HepG2 (cell line): ENCODE measurements around the gene JAK1. TPM values are rescaled to one million over a fixed set of nuclear protein-coding genes. Genes with fewer than 3 reads are reported as not detected.
A peak's percentile ranks its signal among the peaks of the same experiment; 100 is the strongest.

Source experiments
- ATAC-seq: fragments of 200-7000 bp; cut with Tn5 transposase; 3 replicates; pipeline ENCODE4 v1.9.1; 2020; ENCODE audit warnings: mild to moderate bottlenecking, moderate library complexity
- BruUV-seq: library from RNA; stranded (reverse); fragments of 400-500 nt; replicated peaks from 2 replicates; lab custom pipeline; 2021; lab: Mats Ljungman, UMichigan
- CTCF ChIA-PET: fragments of 300-600 bp; formaldehyde crosslinking; extraction: SDS; loops from one replicate; lab custom pipeline; 2021; ENCODE audit warnings: low total read pairs, inconsistent platforms, low intra/inter-chr PET ratio; lab: Yijun Ruan, JAX
- POLR2A ChIA-PET: fragments of 350-600 bp; sonication (Branson Sonifier 250); formaldehyde crosslinking; loops from one replicate; lab custom pipeline; 2020; ENCODE audit warnings: antibody characterized with exemption, inconsistent platforms; lab: Yijun Ruan, JAX
- DNase-seq: peaks from one replicate; pipeline ENCODE4 v3.0.0-alpha.2; 2015; ENCODE audit warnings: low spot score
- FAIRE-seq: peaks from 3 replicates; lab custom pipeline; 2011; peaks lifted over from hg19 to GRCh38; lab: Jason Lieb, UNC
- H2AFZ ChIP-seq: one replicate; pipeline ENCODE4 v1.6.1; 2011; ENCODE audit warnings: low read length, inconsistent platforms
- H3K27ac ChIP-seq: fragments of 300-600 bp; 3 replicates; pipeline ENCODE4 v1.8.0; 2011; ENCODE audit warnings: mixed run types, mild to moderate bottlenecking, mixed read lengths, low read length, inconsistent platforms; ENCODE audit not compliant: insufficient read depth; ENCODE audit errors: extremely low read length
- H3K27me3 ChIP-seq, 2 experiments: fragments of 200-600 bp in 1 of 2; 2 replicates in 1 of 2; 3 replicates in 1 of 2; pipeline versions ENCODE4 v1.6.0 to v1.8.0; 2011; ENCODE audit warnings: low read length in 2 of 2, mild to moderate bottlenecking in 2 of 2, moderate library complexity in 2 of 2, inconsistent platforms in 1 of 2; ENCODE audit not compliant: insufficient read depth in 2 of 2, control insufficient read depth in 1 of 2
- H3K36me3 ChIP-seq, 2 experiments: fragments of 200-600 bp in 1 of 2; replicated peaks in 1 of 2; 2 replicates in 1 of 2; 3 replicates in 1 of 2; pipeline versions ENCODE4 v1.5.1 to v1.8.0; 2011; ENCODE audit warnings: low read length in 2 of 2, inconsistent platforms in 1 of 2; ENCODE audit not compliant: insufficient read depth in 2 of 2, control insufficient read depth in 1 of 2
- H3K4me1 ChIP-seq: 2 replicates; pipeline ENCODE4 v1.5.1; 2012; ENCODE audit warnings: low read length, inconsistent platforms; ENCODE audit not compliant: insufficient read depth
- H3K4me2 ChIP-seq: 2 replicates; pipeline ENCODE4 v1.6.0; 2011; ENCODE audit warnings: low read depth, low read length, inconsistent platforms
- H3K4me3 ChIP-seq, 3 experiments: fragments of 200-600 bp in 1 of 3; sonication (generic), shearing (Covaris generic) in 1 of 3; replicated peaks in 1 of 3; 2 replicates each; pipeline ENCODE4 v1.5.1; 2011 to 2016; ENCODE audit warnings: low read length in 3 of 3, inconsistent platforms in 2 of 3, low read depth in 2 of 3, mild to moderate bottlenecking in 2 of 3, control low read depth in 1 of 3, mixed read lengths in 1 of 3; ENCODE audit not compliant: insufficient read depth in 1 of 3
- H3K79me2 ChIP-seq: one replicate; pipeline ENCODE4 v1.6.1; 2011; ENCODE audit warnings: low read length, inconsistent platforms; ENCODE audit not compliant: insufficient read depth
- H3K9ac ChIP-seq: 2 replicates; pipeline ENCODE4 v1.6.0; 2011; ENCODE audit warnings: mild to moderate bottlenecking, low read depth, low read length, inconsistent platforms; ENCODE audit not compliant: insufficient read depth
- H3K9me3 ChIP-seq: 2 replicates; pipeline ENCODE4 v1.5.1; 2012; ENCODE audit warnings: mild to moderate bottlenecking, low read length
- H4K20me1 ChIP-seq: 2 replicates; pipeline ENCODE4 v1.6.0; 2011; ENCODE audit warnings: inconsistent platforms, mild to moderate bottlenecking, low read length, moderate library complexity; ENCODE audit not compliant: insufficient read depth
- ARID2 ChIP-seq: sonication (generic); formaldehyde crosslinking; IDR thresholded peaks from 2 replicates; pipeline ENCODE4 v1.8.1; 2022; ENCODE audit warnings: mild to moderate bottlenecking, missing genetic modification reagents, borderline replicate concordance
- ATF6 ChIP-seq: sonication (generic); formaldehyde crosslinking; conservative IDR thresholded peaks from 2 replicates; pipeline ENCODE4 v1.4.0; 2020; ENCODE audit warnings: missing genetic modification reagents
- CHD4 ChIP-seq: fragments of 200-600 bp; sonication (generic); IDR thresholded peaks from 2 replicates; pipeline ENCODE4 v1.7.0; 2017; ENCODE audit warnings: mild to moderate bottlenecking, low read length, borderline replicate concordance
- FOSL1 ChIP-seq: sonication (generic); formaldehyde crosslinking; IDR thresholded peaks from 2 replicates; pipeline ENCODE4 v1.9.0; 2021; ENCODE audit warnings: missing genetic modification reagents, borderline replicate concordance
- FOXO1 ChIP-seq: sonication (generic); formaldehyde crosslinking; IDR thresholded peaks from 2 replicates; pipeline ENCODE4 v1.4.0; 2020; ENCODE audit warnings: missing genetic modification reagents
- GABPB1 ChIP-seq: IDR thresholded peaks from 2 replicates; pipeline ENCODE4 v1.6.1; 2016; ENCODE audit warnings: mild to moderate bottlenecking, missing genetic modification reagents, moderate library complexity, missing compliant biosample characterization
- KDM2A ChIP-seq: sonication (generic); formaldehyde crosslinking; IDR thresholded peaks from 2 replicates; pipeline ENCODE4 v1.4.0; 2020; ENCODE audit warnings: low read depth, missing genetic modification reagents, borderline replicate concordance
- MED8 ChIP-seq: sonication (generic); formaldehyde crosslinking; IDR thresholded peaks from 2 replicates; pipeline ENCODE4 v1.8.1; 2023; ENCODE audit warnings: mild to moderate bottlenecking, missing genetic modification reagents; ENCODE audit not compliant: insufficient replicate concordance
- POGK ChIP-seq: sonication (generic); formaldehyde crosslinking; conservative IDR thresholded peaks from 2 replicates; pipeline ENCODE4 v1.8.0; 2022; ENCODE audit warnings: mild to moderate bottlenecking, moderate library complexity, missing genetic modification reagents
- RXRA ChIP-seq: sonication (generic); formaldehyde crosslinking; IDR thresholded peaks from 2 replicates; pipeline ENCODE4 v1.5.1; 2020; ENCODE audit warnings: missing genetic modification reagents
- SMARCC2 ChIP-seq: fragments of 450-650 bp; IDR thresholded peaks from 2 replicates; pipeline ENCODE4 v1.6.1; 2017; ENCODE audit warnings: antibody characterized with exemption, mild to moderate bottlenecking
- XRCC5 ChIP-seq: fragments of 200-400 bp; formaldehyde crosslinking; optimal IDR thresholded peaks from 2 replicates; pipeline ENCODE3; 2017; ENCODE audit warnings: mild to moderate bottlenecking, low read length
- ZNF382 ChIP-seq: sonication (generic); formaldehyde crosslinking; IDR thresholded peaks from 2 replicates; pipeline ENCODE4 v1.5.0; 2020; ENCODE audit warnings: missing genetic modification reagents, mild to moderate bottlenecking, borderline replicate concordance
- ZNF607 ChIP-seq: sonication (generic); formaldehyde crosslinking; IDR thresholded peaks from 2 replicates; pipeline ENCODE4 v1.5.1; 2020; ENCODE audit warnings: missing genetic modification reagents, mild to moderate bottlenecking, borderline replicate concordance
- ZNF761 ChIP-seq: sonication (generic); formaldehyde crosslinking; conservative IDR thresholded peaks from 2 replicates; pipeline ENCODE4 v1.4.0; 2020; ENCODE audit warnings: mild to moderate bottlenecking, missing genetic modification reagents
- WGBS: methylation state at CpG from one replicate; pipeline ENCODE4 v1.1.6; 2017; ENCODE audit warnings: low lambda C conversion rate; 5-methylcytosine and 5-hydroxymethylcytosine counted together
- in situ Hi-C: cut with HindIII; loops from 2 replicates; pipeline ENCODE4 v1.10.0; 2017; ENCODE audit warnings: low pct_unique_long_range_greater_than_20kb; ENCODE audit not compliant: extremely low pct_ligation_motif_present
- intact Hi-C: fragments of 100-400 bp; cut with micrococcal nuclease; formaldehyde crosslinking; loops from one replicate; pipeline ENCODE4 v1.10.0; 2022; ENCODE audit not compliant: unreplicated experiment
- polyA plus RNA-seq, 8 experiments: library from polyadenylated mRNA; depleted of rRNA in 3 of 8; stranded (reverse) in 7 of 8; unstranded in 1 of 8; fragments of >200 nt; fragmentation: Illumina TruSeq in 4 of 8; extraction: Trizol in 4 of 8; gene quantifications; 2 replicates each; pipeline versions ENCODE4 v1.2.1 to v1.2.3, GENCODE V29; 2011 to 2016; ENCODE audit warnings: low read depth in 4 of 8, missing spikeins in 1 of 8, mixed read lengths in 1 of 8; ENCODE audit not compliant: insufficient read depth in 1 of 8
- total RNA-seq, 5 experiments: library from RNA; depleted of rRNA; stranded (reverse); fragments of >200 nt; fragmentation: Illumina TruSeq; extraction: Trizol; gene quantifications; 2 replicates each; pipeline ENCODE4 v1.2.3, GENCODE V29; 2016; ENCODE audit warnings: low read depth in 1 of 5
- TF ChIP-seq, protein P1 (sequence below): sonication (generic); formaldehyde crosslinking; IDR thresholded peaks from 2 replicates; pipeline ENCODE4 v1.5.1; 2020; ENCODE audit warnings: mild to moderate bottlenecking, missing genetic modification reagents, moderate library complexity
- TF ChIP-seq, protein P2 (sequence below): IDR thresholded peaks from 2 replicates; pipeline ENCODE4 v1.6.1; 2018; ENCODE audit warnings: missing genetic modification reagents

The JAK1 gene
- total and polyA plus RNA-seq, 2 of the 13 experiments (the other 11 are each of a cell fraction or from before 2014, with no cell fraction given): 23.9 to 42.4 TPM

DNA sequence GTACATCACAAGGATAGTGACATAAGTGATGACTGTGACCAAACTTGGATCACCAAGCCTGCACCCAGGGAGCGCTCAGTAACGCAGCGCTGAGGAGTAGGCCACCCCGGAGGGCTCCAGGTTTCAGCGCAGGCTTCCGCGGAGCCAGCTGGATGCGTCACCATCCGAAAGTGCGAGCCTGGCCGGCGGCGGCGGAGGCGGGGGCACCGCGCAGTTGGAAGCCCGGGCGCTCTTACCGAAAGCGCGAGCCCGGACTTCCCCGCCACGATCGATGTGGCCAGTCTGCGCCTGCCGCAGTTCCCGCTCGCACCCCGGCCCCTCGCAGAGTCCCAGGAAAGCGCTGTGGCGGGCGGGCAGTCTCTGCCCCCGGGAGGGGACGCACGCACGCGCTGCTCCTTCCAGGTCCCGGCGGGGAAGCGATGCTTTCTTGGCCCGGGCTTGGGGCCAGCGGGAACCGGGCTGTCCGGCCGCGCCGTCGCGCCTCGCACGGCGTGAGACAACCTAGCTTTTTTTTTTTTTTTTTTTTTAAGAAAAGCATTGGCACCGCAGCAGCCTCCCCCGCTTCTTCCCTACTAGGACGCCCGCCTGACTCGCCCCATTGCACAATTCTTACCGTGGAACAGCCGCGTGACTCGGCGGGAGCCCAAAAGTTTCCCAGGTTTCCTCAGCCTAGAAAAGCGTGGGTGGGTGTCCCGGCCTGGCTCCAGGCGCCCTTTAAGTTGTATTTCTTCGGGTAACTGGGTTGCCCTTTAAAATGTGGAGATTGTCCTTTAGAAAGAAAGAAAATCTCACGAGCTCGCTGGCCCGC lies 36.4 kb upstream of the JAK1 start:
- peak; percentile 97 for ATAC-seq
- TF ChIP-seq CHD4: no peak
- TF ChIP-seq, protein P1, sequence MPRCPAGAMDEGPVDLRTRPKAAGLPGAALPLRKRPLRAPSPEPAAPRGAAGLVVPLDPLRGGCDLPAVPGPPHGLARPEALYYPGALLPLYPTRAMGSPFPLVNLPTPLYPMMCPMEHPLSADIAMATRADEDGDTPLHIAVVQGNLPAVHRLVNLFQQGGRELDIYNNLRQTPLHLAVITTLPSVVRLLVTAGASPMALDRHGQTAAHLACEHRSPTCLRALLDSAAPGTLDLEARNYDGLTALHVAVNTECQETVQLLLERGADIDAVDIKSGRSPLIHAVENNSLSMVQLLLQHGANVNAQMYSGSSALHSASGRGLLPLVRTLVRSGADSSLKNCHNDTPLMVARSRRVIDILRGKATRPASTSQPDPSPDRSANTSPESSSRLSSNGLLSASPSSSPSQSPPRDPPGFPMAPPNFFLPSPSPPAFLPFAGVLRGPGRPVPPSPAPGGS (CRISPR knock-in tag): no peak
- no peak for TF ChIP-seq SMARCC2
- TF ChIP-seq RXRA (CRISPR knock-in tag): peak; percentile 17; the same call in 1 of the 2 replicates
- peak; percentile 66; the same call in 1 of the 2 replicates for TF ChIP-seq ZNF607 (CRISPR knock-in tag)
- no peak for TF ChIP-seq ARID2 (CRISPR knock-in tag)
- no peak for TF ChIP-seq FOSL1 (CRISPR knock-in tag)
- TF ChIP-seq, protein P2, sequence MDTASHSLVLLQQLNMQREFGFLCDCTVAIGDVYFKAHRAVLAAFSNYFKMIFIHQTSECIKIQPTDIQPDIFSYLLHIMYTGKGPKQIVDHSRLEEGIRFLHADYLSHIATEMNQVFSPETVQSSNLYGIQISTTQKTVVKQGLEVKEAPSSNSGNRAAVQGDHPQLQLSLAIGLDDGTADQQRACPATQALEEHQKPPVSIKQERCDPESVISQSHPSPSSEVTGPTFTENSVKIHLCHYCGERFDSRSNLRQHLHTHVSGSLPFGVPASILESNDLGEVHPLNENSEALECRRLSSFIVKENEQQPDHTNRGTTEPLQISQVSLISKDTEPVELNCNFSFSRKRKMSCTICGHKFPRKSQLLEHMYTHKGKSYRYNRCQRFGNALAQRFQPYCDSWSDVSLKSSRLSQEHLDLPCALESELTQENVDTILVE (CRISPR knock-in tag): peak; percentile 26; the same call in 1 of the 2 replicates
- 0 out of 2 replicates have a peak, but pooled peaks have one; percentile 4 for TF ChIP-seq POGK (CRISPR knock-in tag)
- no peak for TF ChIP-seq MED8 (CRISPR knock-in tag)
- TF ChIP-seq GABPB1 (CRISPR knock-in tag): peak; percentile 57; the same call in 1 of the 2 replicates
- TF ChIP-seq XRCC5: peak; percentile 57
- no peak for TF ChIP-seq FOXO1 (CRISPR knock-in tag)
- TF ChIP-seq ZNF382: no peak
- TF ChIP-seq ZNF761 (CRISPR knock-in tag): no peak
- no peak for TF ChIP-seq ATF6
- TF ChIP-seq KDM2A (CRISPR knock-in tag): peak; percentile 52; the same call in 1 of the 2 replicates

More for the DNA sequence above, 36.4 kb upstream of the JAK1 start:
- peak overlapping the region; percentile 84 for H3K4me2 ChIP-seq
- H3K9me3 ChIP-seq: no peaks in the 10 kb centered on the region
- under 1% methylated on average over 38 of the region's 72 CpGs for WGBS
- peaks cover 20% of the 10 kb centered on the region for H3K4me1 ChIP-seq
- DNase-seq: no peak
- peak overlapping the region; percentile 6; the same call in 1 of the 2 replicates for H3K9ac ChIP-seq
- no peaks in the 10 kb centered on the region for H4K20me1 ChIP-seq
- no peak for FAIRE-seq
- ChIA-PET CTCF (no interaction called here), POLR2A (interaction anchor here (0.5 to 0.6 kb wide), 2 partner anchors 18 to 156 kb away, joined by 3 to 4 read pairs; no protein-coding TSS in a partner anchor)
- no peaks in the 10 kb centered on the region for H3K36me3 ChIP-seq
- H2AFZ ChIP-seq: no peak overlapping the region
- H3K4me3 ChIP-seq: peak overlapping the region; percentile 59 to 74 (median 61)
- intact Hi-C loops (loop anchor here (2.0 kb wide), 1 partner anchor 28 kb away; no protein-coding TSS in a partner anchor), in situ Hi-C loops (no loop called here)
- H3K27ac ChIP-seq: no peak overlapping the region
- BruUV-seq: no TSS peak
- H3K79me2 ChIP-seq: no peaks in the 10 kb centered on the region
- peaks cover 3 to 26% of the 10 kb centered on the region in 2 experiments for H3K27me3 ChIP-seq
